SK-N-SH (cell line): ENCODE measurements around the gene CHRND. TPM values are rescaled to one million over a fixed set of nuclear protein-coding genes. Genes with fewer than 3 reads are reported as not detected.

Source experiments
- CTCF ChIA-PET: fragments of 300-600, 350-600 bp; formaldehyde crosslinking; extraction: SDS; loops from one replicate; lab custom pipeline; 2021; lab: Yijun Ruan, JAX
- POLR2A ChIA-PET: fragments of 350-600 bp; sonication (Branson Sonifier 250); formaldehyde crosslinking; extraction: SDS; loops from one replicate; lab custom pipeline; 2020; ENCODE audit warnings: antibody characterized with exemption, inconsistent platforms; lab: Yijun Ruan, JAX
- DNase-seq: peaks from one replicate; pipeline ENCODE4 v3.0.0; 2012
- H2AFZ ChIP-seq: fragments of 200-600 bp; sonication (generic); 2 replicates; pipeline ENCODE4 v1.8.1; 2016; ENCODE audit warnings: antibody characterized with exemption, mild to moderate bottlenecking, low read depth
- H3F3A ChIP-seq: fragments of 200-600 bp; sonication (generic); replicated peaks from 2 replicates; pipeline ENCODE3; 2016; ENCODE audit warnings: antibody characterized with exemption, mild to moderate bottlenecking; ENCODE audit not compliant: insufficient read depth
- H3K27ac ChIP-seq, 2 experiments: fragments of 200-500 bp in 1 of 2; fragments of 200-600 bp in 1 of 2; sonication (Bioruptor generic) in 1 of 2; sonication (generic), shearing (Covaris generic) in 1 of 2; 2 replicates each; pipeline versions ENCODE4 v1.5.1 to v1.6.1; 2014 to 2016; ENCODE audit warnings: low read depth in 2 of 2, inconsistent platforms in 1 of 2, low read length in 1 of 2, mild to moderate bottlenecking in 1 of 2, mixed read lengths in 1 of 2
- H3K27me3 ChIP-seq: fragments of 200-600 bp; sonication (generic), shearing (Covaris generic); 2 replicates; pipeline ENCODE4 v1.6.1; 2016; ENCODE audit warnings: mixed run types; ENCODE audit not compliant: insufficient read depth
- H3K36me3 ChIP-seq, 2 experiments: fragments of 200-500 bp in 1 of 2; fragments of 200-600 bp in 1 of 2; sonication (Bioruptor generic) in 1 of 2; sonication (generic) in 1 of 2; replicated peaks in 1 of 2; 2 replicates each; pipeline versions ENCODE3 to v1.5.1; 2014 to 2016; ENCODE audit warnings: low read length in 1 of 2, mild to moderate bottlenecking in 1 of 2; ENCODE audit not compliant: insufficient read depth in 2 of 2, control insufficient read depth in 1 of 2
- H3K4me1 ChIP-seq, 2 experiments: fragments of 200-500 bp in 1 of 2; fragments of 200-600 bp in 1 of 2; sonication (Bioruptor generic) in 1 of 2; sonication (generic), shearing (Covaris generic) in 1 of 2; 2 replicates each; pipeline versions ENCODE4 v1.5.1 to v1.6.1; 2014 to 2016; ENCODE audit warnings: low read depth in 1 of 2, low read length in 1 of 2, mixed run types in 1 of 2; ENCODE audit not compliant: insufficient read depth in 2 of 2, control insufficient read depth in 1 of 2
- H3K4me2 ChIP-seq: fragments of 200-600 bp; sonication (generic), shearing (Covaris generic); 2 replicates; pipeline ENCODE4 v1.6.1; 2017; ENCODE audit warnings: mixed run types
- H3K4me3 ChIP-seq, 2 experiments: fragments of 200-500 bp in 1 of 2; fragments of 200-600 bp in 1 of 2; sonication (Bioruptor generic) in 1 of 2; sonication (generic), shearing (Covaris generic) in 1 of 2; 2 replicates each; pipeline versions ENCODE4 v1.5.1 to v1.8.1; 2014 to 2016; ENCODE audit warnings: low read depth in 2 of 2, inconsistent platforms in 1 of 2, low read length in 1 of 2, mild to moderate bottlenecking in 1 of 2, mixed read lengths in 1 of 2, moderate library complexity in 1 of 2
- H3K79me2 ChIP-seq: fragments of 200-600 bp; sonication (generic); 2 replicates; pipeline ENCODE4 v1.8.1; 2017; ENCODE audit warnings: mild to moderate bottlenecking; ENCODE audit not compliant: insufficient read depth
- H3K9ac ChIP-seq: fragments of 200-600 bp; sonication (generic); 2 replicates; pipeline ENCODE4 v1.6.1; 2017; ENCODE audit warnings: mixed run types
- H3K9me2 ChIP-seq: fragments of 200-600 bp; sonication (generic); 2 replicates; pipeline ENCODE4 v1.6.1; 2017; ENCODE audit warnings: mixed run types
- H3K9me3 ChIP-seq: fragments of 200-600 bp; sonication (generic); 2 replicates; pipeline ENCODE4 v1.6.1; 2017; ENCODE audit warnings: mixed run types, mild to moderate bottlenecking, moderate library complexity
- H4K20me1 ChIP-seq: fragments of 200-600 bp; sonication (generic); 2 replicates; pipeline ENCODE4 v1.6.1; 2017; ENCODE audit warnings: mild to moderate bottlenecking, mixed run types; ENCODE audit not compliant: insufficient read depth
- EZH2phosphoT487 ChIP-seq: fragments of 200-600 bp; sonication (generic); IDR thresholded peaks from 2 replicates; pipeline ENCODE4 v1.6.1; 2017; ENCODE audit warnings: low read depth, mixed run types, mild to moderate bottlenecking, antibody characterized with exemption, moderate library complexity, borderline replicate concordance
- FOXM1 ChIP-seq: IDR thresholded peaks from 2 replicates; pipeline ENCODE4 v1.4.0; 2012; ENCODE audit warnings: low read depth, mild to moderate bottlenecking
- RCOR1 ChIP-seq: fragments of 150-350 bp; IDR thresholded peaks from 2 replicates; pipeline ENCODE4 v1.6.1; 2017; ENCODE audit warnings: antibody characterized with exemption, low read length
- SIN3A ChIP-seq: IDR thresholded peaks from 2 replicates; pipeline ENCODE4 v1.6.1; 2012; ENCODE audit warnings: low read depth, mild to moderate bottlenecking, low read length, moderate library complexity, borderline replicate concordance
- WGBS: methylation state at CpG from one replicate; pipeline ENCODE4 v1.1.6; 2017; ENCODE audit warnings: low lambda C conversion rate; 5-methylcytosine and 5-hydroxymethylcytosine counted together
- polyA plus RNA-seq, 3 experiments: library from polyadenylated mRNA; depleted of rRNA; stranded (reverse); fragments of >200 nt; gene quantifications; 2 replicates each; pipeline ENCODE4 v1.2.3, GENCODE V29; 2012
- TF ChIP-seq, protein P1 (sequence below): IDR thresholded peaks from 2 replicates; pipeline ENCODE4 v1.6.1; 2012; ENCODE audit warnings: mild to moderate bottlenecking, low read depth, low read length, moderate library complexity
- TF ChIP-seq, protein P2 (sequence below): IDR thresholded peaks from 2 replicates; pipeline ENCODE4 v1.4.0; 2012; ENCODE audit warnings: low read depth, borderline replicate concordance

Gene CHRND
- polyA plus RNA-seq, 1 of the 3 experiments (the other 2 are of a cell fraction): 0.12 TPM

DNA sequence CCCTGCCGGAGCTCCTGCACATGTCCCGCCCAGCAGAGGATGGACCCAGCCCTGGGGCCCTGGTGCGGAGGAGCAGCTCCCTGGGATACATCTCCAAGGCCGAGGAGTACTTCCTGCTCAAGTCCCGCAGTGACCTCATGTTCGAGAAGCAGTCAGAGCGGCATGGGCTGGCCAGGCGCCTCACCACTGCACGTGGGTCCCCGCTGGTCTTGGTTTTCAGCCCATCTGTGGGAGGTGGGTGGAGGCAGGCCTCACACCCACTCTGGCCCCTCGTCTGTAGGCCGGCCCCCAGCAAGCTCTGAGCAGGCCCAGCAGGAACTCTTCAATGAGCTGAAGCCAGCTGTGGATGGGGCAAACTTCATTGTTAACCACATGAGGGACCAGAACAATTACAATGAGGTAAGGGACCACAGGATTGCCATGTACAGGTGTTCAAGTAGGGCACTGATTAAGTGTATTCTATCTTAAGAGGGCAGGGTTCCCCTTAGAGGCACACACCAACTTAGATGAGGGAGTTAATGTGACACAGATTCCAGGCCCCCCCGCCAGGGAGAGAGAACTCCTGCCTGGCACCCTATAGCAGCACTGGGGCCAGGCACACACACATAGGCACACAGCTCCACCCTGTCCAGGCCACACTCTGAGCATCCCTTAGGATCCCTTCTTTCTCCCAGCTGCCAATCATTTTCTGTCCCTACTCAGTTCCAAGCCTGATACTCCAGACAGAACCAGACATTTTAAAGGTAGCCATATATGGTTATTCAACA is 8.2 kb downstream of the CHRND start (continued):
- TF ChIP-seq, protein P1, sequence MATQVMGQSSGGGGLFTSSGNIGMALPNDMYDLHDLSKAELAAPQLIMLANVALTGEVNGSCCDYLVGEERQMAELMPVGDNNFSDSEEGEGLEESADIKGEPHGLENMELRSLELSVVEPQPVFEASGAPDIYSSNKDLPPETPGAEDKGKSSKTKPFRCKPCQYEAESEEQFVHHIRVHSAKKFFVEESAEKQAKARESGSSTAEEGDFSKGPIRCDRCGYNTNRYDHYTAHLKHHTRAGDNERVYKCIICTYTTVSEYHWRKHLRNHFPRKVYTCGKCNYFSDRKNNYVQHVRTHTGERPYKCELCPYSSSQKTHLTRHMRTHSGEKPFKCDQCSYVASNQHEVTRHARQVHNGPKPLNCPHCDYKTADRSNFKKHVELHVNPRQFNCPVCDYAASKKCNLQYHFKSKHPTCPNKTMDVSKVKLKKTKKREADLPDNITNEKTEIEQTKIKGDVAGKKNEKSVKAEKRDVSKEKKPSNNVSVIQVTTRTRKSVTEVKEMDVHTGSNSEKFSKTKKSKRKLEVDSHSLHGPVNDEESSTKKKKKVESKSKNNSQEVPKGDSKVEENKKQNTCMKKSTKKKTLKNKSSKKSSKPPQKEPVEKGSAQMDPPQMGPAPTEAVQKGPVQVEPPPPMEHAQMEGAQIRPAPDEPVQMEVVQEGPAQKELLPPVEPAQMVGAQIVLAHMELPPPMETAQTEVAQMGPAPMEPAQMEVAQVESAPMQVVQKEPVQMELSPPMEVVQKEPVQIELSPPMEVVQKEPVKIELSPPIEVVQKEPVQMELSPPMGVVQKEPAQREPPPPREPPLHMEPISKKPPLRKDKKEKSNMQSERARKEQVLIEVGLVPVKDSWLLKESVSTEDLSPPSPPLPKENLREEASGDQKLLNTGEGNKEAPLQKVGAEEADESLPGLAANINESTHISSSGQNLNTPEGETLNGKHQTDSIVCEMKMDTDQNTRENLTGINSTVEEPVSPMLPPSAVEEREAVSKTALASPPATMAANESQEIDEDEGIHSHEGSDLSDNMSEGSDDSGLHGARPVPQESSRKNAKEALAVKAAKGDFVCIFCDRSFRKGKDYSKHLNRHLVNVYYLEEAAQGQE: no peak
- TF ChIP-seq RCOR1 (no peak), SIN3A (no peak)
- TF ChIP-seq, protein P2, sequence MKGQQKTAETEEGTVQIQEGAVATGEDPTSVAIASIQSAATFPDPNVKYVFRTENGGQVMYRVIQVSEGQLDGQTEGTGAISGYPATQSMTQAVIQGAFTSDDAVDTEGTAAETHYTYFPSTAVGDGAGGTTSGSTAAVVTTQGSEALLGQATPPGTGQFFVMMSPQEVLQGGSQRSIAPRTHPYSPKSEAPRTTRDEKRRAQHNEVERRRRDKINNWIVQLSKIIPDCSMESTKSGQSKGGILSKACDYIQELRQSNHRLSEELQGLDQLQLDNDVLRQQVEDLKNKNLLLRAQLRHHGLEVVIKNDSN: no peak

DNA sequence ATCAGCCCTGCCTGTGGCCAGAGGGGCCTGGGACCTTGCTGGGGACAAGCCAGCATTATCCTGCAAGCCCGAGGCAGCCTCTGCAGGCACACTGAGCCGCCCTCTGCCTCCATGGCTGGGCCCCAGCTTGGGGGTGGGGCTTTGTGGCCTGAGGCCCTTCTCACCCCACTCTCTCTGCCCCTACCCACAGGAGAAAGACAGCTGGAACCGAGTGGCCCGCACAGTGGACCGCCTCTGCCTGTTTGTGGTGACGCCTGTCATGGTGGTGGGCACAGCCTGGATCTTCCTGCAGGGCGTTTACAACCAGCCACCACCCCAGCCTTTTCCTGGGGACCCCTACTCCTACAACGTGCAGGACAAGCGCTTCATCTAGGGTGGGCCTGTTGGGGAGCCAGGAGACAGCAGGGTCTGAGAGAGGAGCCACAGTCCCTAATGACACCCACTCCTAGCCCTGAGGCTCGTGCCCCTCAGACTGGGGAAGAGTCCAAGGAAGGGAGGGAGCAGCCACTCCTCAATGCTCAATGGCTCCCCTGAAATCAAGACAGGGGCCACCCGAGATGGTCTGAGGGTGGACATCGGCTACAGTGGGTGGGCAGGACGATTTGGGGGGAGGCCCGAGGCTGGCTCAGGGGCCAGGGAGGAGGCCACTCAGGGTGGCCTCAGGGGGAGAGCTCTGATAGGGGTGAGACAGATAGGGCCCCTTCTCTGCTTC is 9.1 kb downstream of the CHRND start:
- ChIA-PET CTCF (interaction anchor here (5.4 kb wide), 1 partner anchor 13 kb away, joined by 32 read pairs; the partner anchor contains the start of gene PRSS56), POLR2A (no interaction called here)
- 53% methylated on average over 4 of the region's 14 CpGs for WGBS
- Histone ChIP-seq H3K27me3 (no peaks in the 10 kb centered on the region), H2AFZ (no peak overlapping the region), H3K79me2 (no peaks in the 10 kb centered on the region), H3K9me2 (no peaks in the 10 kb centered on the region), H3K36me3 (no peaks in the 10 kb centered on the region), H3K4me2 (no peak overlapping the region), H3K27ac (no peak overlapping the region), H3K4me1 (peaks cover 0 to 5% of the 10 kb centered on the region in 2 experiments; a peak in 1 of 4 replicates), H3K9me3 (no peaks in the 10 kb centered on the region), H3K9ac (no peak overlapping the region), H3F3A (no peaks in the 10 kb centered on the region), H4K20me1 (no peaks in the 10 kb centered on the region), H3K4me3 (no peak overlapping the region)
- DNase-seq: no peak
- TF ChIP-seq EZH2phosphoT487 (no peak), FOXM1 (no peak)
